Panc1 (cell line): Measurements from ENCODE around the gene TADA1. TPM values are rescaled to one million over a fixed set of nuclear protein-coding genes. Genes with fewer than 3 reads are reported as not detected.

Source experiments
- ATAC-seq: fragments of 200-7000 bp; cut with Tn5 transposase; 2 replicates; pipeline ENCODE4 v1.9.1; 2020; ENCODE audit warnings: mild to moderate bottlenecking, moderate library complexity
- BruUV-seq: library from RNA; stranded (reverse); fragments of 400-500 nt; replicated peaks from 2 replicates; lab custom pipeline; 2021; lab: Mats Ljungman, UMichigan
- CTCF ChIA-PET: fragments of 300-600 bp; sonication (Branson Sonifier 250); formaldehyde crosslinking; loops from one replicate; lab custom pipeline; 2022; ENCODE audit warnings: antibody characterized with exemption; lab: Charles Lee
- POLR2A ChIA-PET: fragments of 300-600 bp; sonication (Branson Sonifier 250); formaldehyde crosslinking; loops from one replicate; lab custom pipeline; 2022; ENCODE audit warnings: antibody characterized with exemption; lab: Charles Lee
- DNase-seq: peaks from one replicate; pipeline ENCODE4 v3.0.0-alpha.2; 2010; ENCODE audit warnings: low read depth, low spot score
- H3K27ac ChIP-seq: 2 replicates; pipeline ENCODE4 v1.5.1; 2011; ENCODE audit warnings: mild to moderate bottlenecking, low read length, inconsistent platforms
- H3K27me3 ChIP-seq: fragments of 200-500 bp; sonication (Bioruptor generic); 2 replicates; pipeline ENCODE4 v1.6.0; 2014; ENCODE audit warnings: low read length, inconsistent platforms; ENCODE audit not compliant: control insufficient read depth, insufficient read depth
- H3K36me3 ChIP-seq: fragments of 200-500 bp; sonication (Bioruptor generic); 2 replicates; pipeline ENCODE4 v1.5.1; 2014; ENCODE audit warnings: inconsistent platforms, mild to moderate bottlenecking, low read length, moderate library complexity; ENCODE audit not compliant: control insufficient read depth, insufficient read depth
- H3K4me1 ChIP-seq: 2 replicates; pipeline ENCODE4 v1.5.1; 2011; ENCODE audit warnings: inconsistent platforms, mild to moderate bottlenecking, low read length, moderate library complexity; ENCODE audit not compliant: control insufficient read depth, insufficient read depth
- H3K4me3 ChIP-seq, 2 experiments: 2 replicates each; pipeline ENCODE4 v1.5.1; 2011 to 2012; ENCODE audit warnings: low read depth in 2 of 2, low read length in 2 of 2, mild to moderate bottlenecking in 2 of 2, inconsistent platforms in 1 of 2, moderate library complexity in 1 of 2
- H3K9me3 ChIP-seq: fragments of 200-500 bp; sonication (Bioruptor generic); 2 replicates; pipeline ENCODE4 v1.5.1; 2014; ENCODE audit warnings: low read depth, mild to moderate bottlenecking, inconsistent platforms, low read length, moderate library complexity; ENCODE audit not compliant: control insufficient read depth, insufficient read depth
- POLR2AphosphoS5 ChIP-seq: IDR thresholded peaks from 2 replicates; pipeline ENCODE4 v1.6.1; 2012; ENCODE audit warnings: mild to moderate bottlenecking, low read depth, low read length, moderate library complexity
- SIN3A ChIP-seq: IDR thresholded peaks from 2 replicates; pipeline ENCODE4 v1.6.1; 2012; ENCODE audit warnings: low read depth, mild to moderate bottlenecking, low read length, moderate library complexity, borderline replicate concordance; ENCODE audit not compliant: insufficient read depth
- TCF7L2 ChIP-seq: IDR thresholded peaks from 2 replicates; pipeline ENCODE4 v1.6.1; 2011; ENCODE audit warnings: mild to moderate bottlenecking, low read depth, low read length, inconsistent platforms
- in situ Hi-C: cut with HindIII; loops from 2 replicates; pipeline ENCODE4 v1.10.0; 2016; ENCODE audit warnings: low sequenced_read_pairs, low pct_unique_long_range_greater_than_20kb
- intact Hi-C: fragments of 100-400 bp; cut with micrococcal nuclease; formaldehyde crosslinking; loops from one replicate; pipeline ENCODE4 v1.10.0; 2022; ENCODE audit not compliant: unreplicated experiment
- total RNA-seq: library from RNA; stranded (reverse); gene quantifications from one replicate; pipeline ENCODE4 v1.2.1, GENCODE V29; 2021; ENCODE audit not compliant: unreplicated experiment
- TF ChIP-seq, protein P1 (sequence below): fragments of 450-650 bp; IDR thresholded peaks from 2 replicates; pipeline ENCODE4 v1.5.1; 2017; ENCODE audit warnings: mild to moderate bottlenecking
- TF ChIP-seq, protein P2 (sequence below), 2 experiments: IDR thresholded peaks; 2 replicates each; pipeline ENCODE4 v1.6.1; 2011 to 2012; ENCODE audit warnings: low read depth in 2 of 2, control low read depth in 1 of 2, low read length in 1 of 2, mild to moderate bottlenecking in 1 of 2, moderate library complexity in 1 of 2; ENCODE audit not compliant: insufficient read depth in 1 of 2

The TADA1 gene
- total RNA-seq, 1 experiment from 2014 or later, result 12.3 TPM

DNA sequence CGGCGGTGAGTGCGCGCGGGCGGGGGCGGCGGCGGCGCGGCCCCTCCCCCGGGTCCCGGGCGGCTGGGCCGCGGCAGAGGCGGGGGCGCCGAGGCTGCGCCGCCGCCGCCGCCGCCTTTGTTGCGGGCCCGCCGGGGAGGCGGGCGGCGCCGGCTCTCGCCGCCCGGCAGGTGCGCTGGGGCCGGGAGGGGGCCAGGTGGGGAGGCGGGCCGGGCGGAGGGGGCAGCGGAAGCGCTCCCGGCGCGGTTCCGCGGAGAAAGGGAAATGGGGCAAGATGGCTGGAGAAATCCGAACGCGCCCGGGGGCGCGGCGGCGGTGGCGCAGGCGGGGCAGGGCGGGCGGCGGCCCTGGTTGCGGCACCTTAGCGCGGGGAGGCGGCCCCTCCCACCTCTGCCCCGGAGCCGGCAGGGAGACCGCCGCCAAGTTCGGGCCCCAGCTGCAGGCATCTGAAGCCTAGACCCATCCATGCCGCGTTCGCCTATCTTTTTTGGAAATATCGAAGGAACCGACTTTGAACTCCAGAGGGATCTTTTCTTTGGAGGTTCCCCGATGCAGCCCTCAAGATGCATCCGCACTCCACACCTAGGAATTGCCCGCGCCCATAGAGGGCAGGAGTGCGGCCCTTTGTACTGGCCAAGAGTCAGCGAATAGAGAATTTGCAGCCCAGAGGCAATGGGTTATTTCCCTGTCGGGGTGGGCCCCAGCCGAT, 36.3 kb downstream of the TADA1 start:
- POLR2A ChIA-PET, result interaction anchor here (0.6 kb wide), 1 partner anchor 15 kb away, joined by 3 read pairs; no protein-coding TSS in a partner anchor
- BruUV-seq, result no TSS peak
- Histone ChIP-seq H3K9me3 (no peaks in the 10 kb centered on the region), H3K4me1 (peaks cover 12% of the 10 kb centered on the region), H3K27me3 (peaks cover 6% of the 10 kb centered on the region), H3K27ac (peak overlapping the region; percentile 75), H3K4me3 (peak overlapping the region; percentile 75 to 86), H3K36me3 (peaks cover 33% of the 10 kb centered on the region)
- TF ChIP-seq POLR2AphosphoS5, result no peak
- TF ChIP-seq, protein P1, sequence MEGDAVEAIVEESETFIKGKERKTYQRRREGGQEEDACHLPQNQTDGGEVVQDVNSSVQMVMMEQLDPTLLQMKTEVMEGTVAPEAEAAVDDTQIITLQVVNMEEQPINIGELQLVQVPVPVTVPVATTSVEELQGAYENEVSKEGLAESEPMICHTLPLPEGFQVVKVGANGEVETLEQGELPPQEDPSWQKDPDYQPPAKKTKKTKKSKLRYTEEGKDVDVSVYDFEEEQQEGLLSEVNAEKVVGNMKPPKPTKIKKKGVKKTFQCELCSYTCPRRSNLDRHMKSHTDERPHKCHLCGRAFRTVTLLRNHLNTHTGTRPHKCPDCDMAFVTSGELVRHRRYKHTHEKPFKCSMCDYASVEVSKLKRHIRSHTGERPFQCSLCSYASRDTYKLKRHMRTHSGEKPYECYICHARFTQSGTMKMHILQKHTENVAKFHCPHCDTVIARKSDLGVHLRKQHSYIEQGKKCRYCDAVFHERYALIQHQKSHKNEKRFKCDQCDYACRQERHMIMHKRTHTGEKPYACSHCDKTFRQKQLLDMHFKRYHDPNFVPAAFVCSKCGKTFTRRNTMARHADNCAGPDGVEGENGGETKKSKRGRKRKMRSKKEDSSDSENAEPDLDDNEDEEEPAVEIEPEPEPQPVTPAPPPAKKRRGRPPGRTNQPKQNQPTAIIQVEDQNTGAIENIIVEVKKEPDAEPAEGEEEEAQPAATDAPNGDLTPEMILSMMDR, result peak; percentile 51; the same call in 1 of the 2 replicates
- peak; percentile 75 for TF ChIP-seq TCF7L2
- no peak for TF ChIP-seq SIN3A
- TF ChIP-seq, protein P2, sequence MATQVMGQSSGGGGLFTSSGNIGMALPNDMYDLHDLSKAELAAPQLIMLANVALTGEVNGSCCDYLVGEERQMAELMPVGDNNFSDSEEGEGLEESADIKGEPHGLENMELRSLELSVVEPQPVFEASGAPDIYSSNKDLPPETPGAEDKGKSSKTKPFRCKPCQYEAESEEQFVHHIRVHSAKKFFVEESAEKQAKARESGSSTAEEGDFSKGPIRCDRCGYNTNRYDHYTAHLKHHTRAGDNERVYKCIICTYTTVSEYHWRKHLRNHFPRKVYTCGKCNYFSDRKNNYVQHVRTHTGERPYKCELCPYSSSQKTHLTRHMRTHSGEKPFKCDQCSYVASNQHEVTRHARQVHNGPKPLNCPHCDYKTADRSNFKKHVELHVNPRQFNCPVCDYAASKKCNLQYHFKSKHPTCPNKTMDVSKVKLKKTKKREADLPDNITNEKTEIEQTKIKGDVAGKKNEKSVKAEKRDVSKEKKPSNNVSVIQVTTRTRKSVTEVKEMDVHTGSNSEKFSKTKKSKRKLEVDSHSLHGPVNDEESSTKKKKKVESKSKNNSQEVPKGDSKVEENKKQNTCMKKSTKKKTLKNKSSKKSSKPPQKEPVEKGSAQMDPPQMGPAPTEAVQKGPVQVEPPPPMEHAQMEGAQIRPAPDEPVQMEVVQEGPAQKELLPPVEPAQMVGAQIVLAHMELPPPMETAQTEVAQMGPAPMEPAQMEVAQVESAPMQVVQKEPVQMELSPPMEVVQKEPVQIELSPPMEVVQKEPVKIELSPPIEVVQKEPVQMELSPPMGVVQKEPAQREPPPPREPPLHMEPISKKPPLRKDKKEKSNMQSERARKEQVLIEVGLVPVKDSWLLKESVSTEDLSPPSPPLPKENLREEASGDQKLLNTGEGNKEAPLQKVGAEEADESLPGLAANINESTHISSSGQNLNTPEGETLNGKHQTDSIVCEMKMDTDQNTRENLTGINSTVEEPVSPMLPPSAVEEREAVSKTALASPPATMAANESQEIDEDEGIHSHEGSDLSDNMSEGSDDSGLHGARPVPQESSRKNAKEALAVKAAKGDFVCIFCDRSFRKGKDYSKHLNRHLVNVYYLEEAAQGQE (IDR thresholded peaks at IDR 0.05; ENCODE audit: insufficient read depth in 1 of 2, low read depth in 2 of 2, low read length in 1 of 2), result no peak
- CTCF ChIA-PET, result no interaction called here
- in situ Hi-C loops (no loop called here), intact Hi-C loops (loop anchor here (10.0 kb wide), 1 partner anchor 915 kb away; no protein-coding TSS in a partner anchor)
- peak; percentile 79 for ATAC-seq
- no peak for DNase-seq

DNA sequence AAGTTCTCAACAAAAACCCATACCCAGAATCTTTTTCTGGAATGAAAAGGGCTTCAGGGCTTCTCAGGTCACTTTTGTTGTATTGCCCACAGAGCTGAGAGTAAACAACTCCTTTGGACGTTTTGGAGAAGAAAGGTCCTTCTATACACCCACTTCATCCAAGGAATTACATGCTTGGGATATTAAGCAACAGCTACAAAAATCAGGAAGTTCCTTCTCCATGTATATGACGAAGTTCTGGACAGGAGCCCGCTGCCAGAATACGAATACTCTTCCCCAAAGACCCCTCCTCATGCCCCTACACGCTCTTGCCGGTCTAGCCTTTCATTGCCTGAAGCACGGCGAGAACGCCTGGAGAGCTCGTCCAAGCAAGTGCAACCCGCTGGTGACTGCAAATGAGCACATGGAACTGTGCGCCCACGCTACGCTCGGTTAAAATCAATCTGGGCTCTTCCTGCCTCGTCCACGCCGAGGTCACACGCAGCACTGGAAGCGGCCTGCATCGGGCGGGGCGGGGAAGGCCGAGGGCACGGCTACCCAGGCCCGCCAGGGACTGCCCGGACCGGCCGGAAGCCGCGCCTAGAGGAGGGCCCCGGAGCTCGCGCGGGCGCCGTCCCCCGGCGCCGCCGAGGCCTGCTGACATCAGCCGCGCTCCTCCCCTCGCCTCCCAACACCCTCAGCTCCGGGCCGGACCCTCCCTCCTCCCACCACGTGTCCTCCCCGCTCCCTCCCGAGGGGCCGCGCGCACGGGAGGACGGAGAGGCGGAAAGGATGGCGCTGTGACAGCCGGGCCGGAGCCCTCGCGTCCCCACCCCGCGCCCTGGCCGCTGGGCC, 37.1 kb downstream of the TADA1 start, which contains the start of gene POGK:
TSS of gene POGK (plus strand) at position 710 of the 834 bp plus-strand sequence. CDS start 1,482 bp downstream, outside the sequence.
- Histone ChIP-seq H3K9me3 (no peaks in the 10 kb centered on the region), H3K27ac (peak within 1 kb of the TSS; percentile 95), H3K4me3 (peak within 1 kb of the TSS; percentile 75 to 86), H3K36me3 (peaks cover 28% of the 10 kb centered on the region), H3K27me3 (peaks cover 7% of the 10 kb centered on the region), H3K4me1 (peaks cover 12% of the 10 kb centered on the region)
- POLR2A ChIA-PET, result interaction anchor here (0.6 kb wide), 1 partner anchor 311 kb away, joined by 3 read pairs; no protein-coding TSS in a partner anchor
- TF ChIP-seq TCF7L2 (peak; percentile 33; the same call in 1 of the 2 replicates), POLR2AphosphoS5 (peak; percentile 90)
- TF ChIP-seq, protein P1, result no peak
- CTCF ChIA-PET, result interaction anchor here (0.6 kb wide), 1 partner anchor 221 kb away, joined by 3 read pairs; no protein-coding TSS in a partner anchor
- BruUV-seq, result no TSS peak
- DNase-seq (peak; percentile 41), ATAC-seq (peak; percentile 98)
- in situ Hi-C loops, result no loop called here
- intact Hi-C loops, result no loop called here
